ENCODE measurements around the gene PLEKHM3.
"Not testable (repeated sequence)": the region's sequence is repeated elsewhere in the genome, so short reads cannot be mapped to it uniquely, and the experiment has no call there.

The PLEKHM3 gene

GRCh38 chr2:207914716-207915115 is 110.6 kb downstream of the PLEKHM3 start:
- no peak for DNase-seq (ENCODE audit: low read depth)
- TF ChIP-seq, protein P1, sequence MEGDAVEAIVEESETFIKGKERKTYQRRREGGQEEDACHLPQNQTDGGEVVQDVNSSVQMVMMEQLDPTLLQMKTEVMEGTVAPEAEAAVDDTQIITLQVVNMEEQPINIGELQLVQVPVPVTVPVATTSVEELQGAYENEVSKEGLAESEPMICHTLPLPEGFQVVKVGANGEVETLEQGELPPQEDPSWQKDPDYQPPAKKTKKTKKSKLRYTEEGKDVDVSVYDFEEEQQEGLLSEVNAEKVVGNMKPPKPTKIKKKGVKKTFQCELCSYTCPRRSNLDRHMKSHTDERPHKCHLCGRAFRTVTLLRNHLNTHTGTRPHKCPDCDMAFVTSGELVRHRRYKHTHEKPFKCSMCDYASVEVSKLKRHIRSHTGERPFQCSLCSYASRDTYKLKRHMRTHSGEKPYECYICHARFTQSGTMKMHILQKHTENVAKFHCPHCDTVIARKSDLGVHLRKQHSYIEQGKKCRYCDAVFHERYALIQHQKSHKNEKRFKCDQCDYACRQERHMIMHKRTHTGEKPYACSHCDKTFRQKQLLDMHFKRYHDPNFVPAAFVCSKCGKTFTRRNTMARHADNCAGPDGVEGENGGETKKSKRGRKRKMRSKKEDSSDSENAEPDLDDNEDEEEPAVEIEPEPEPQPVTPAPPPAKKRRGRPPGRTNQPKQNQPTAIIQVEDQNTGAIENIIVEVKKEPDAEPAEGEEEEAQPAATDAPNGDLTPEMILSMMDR (IDR thresholded peaks at IDR 0.05; ENCODE audit: low read depth, low read length, missing control alignments), result no peak
- no peak overlapping the region for H3K4me3 ChIP-seq (ENCODE audit: low read depth, low read length)

- no peak overlapping the region for H3K4me3 ChIP-seq (ENCODE audit: low read depth, low read length)
- DNase-seq (ENCODE audit: low read depth), result no peak
Observed at GRCh38 chr2:207913772-207914358, 111.5 kb downstream of the PLEKHM3 start.

DNA sequence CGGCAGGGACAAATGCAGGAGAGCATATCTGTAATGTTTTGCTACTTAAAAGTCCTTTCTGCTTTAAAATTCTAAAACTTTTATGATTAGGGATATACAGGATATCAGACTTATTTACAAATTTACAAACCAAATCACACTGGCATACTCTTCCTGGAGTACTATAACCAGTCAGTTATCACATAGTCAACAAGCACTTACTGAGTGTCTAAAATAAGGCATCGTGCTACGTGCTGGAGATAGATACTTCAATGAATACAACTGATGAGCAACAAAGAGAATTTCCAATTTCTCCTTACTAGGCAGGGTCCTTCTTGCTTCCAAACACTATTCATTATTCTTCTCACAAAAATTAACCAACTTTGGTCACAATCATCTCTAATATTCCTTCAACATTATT is 113.5 kb downstream of the PLEKHM3 start:
- no peak overlapping the region for H3K4me3 ChIP-seq (ENCODE audit: low read depth, low read length)
- TF ChIP-seq, protein P1 (IDR thresholded peaks at IDR 0.05; ENCODE audit: low read depth, low read length, missing control alignments), result no peak
- DNase-seq (ENCODE audit: low read depth), result no peak

More at GRCh38 chr2:207913772-207914358, 111.5 kb downstream of the PLEKHM3 start:
- TF ChIP-seq, protein P1 (IDR thresholded peaks at IDR 0.05; ENCODE audit: low read depth, low read length, missing control alignments), result no peak

DNA sequence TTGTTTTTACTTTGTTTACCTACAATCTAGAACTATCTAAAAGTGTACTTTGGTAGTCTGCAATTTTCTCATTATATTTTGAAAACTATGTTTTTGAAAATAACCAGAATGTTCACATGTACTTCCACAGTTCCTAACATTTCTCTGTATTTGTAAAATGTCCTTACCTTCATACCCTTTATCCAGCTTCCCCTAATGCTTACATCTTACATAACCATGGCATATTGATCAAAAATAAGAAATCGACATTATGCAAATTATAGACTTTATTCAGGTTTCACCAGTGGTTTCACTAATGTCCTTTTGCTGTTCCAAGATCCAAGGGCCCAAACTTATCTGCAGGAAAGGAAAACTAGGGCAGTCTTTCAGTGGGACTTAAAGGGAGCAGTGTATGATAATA is 114.1 kb downstream of the PLEKHM3 start:
- TF ChIP-seq, protein P1 (IDR thresholded peaks at IDR 0.05; ENCODE audit: low read depth, low read length, missing control alignments), result no peak

DNA sequence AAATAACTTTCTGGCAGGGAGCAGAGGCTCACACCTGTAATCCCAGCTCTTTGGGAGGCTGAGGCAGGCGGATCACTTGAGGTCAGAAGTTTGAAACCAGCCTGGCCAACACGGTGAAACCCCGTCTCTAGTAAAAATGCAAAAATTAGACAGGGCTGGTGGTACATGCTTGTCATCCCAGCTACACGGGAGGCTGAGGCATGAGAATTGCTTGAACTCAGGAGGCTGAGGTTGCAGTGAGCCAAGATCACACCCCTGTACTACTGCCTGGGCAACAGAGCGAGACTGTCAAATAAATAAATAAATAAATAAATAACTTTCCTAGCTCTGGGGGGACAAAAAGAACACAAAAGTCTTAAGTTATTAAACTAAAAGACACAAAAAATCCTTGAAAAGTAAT is 118.8 kb downstream of the PLEKHM3 start:
- H3K4me3 ChIP-seq (ENCODE audit: low read depth, low read length); DNase-seq (ENCODE audit: low read depth): not testable (repeated sequence)

More for the DNA sequence above, 114.1 kb downstream of the PLEKHM3 start:
- DNase-seq (ENCODE audit: low read depth), result no peak
- H3K4me3 ChIP-seq (ENCODE audit: low read depth, low read length), result no peak overlapping the region

DNA sequence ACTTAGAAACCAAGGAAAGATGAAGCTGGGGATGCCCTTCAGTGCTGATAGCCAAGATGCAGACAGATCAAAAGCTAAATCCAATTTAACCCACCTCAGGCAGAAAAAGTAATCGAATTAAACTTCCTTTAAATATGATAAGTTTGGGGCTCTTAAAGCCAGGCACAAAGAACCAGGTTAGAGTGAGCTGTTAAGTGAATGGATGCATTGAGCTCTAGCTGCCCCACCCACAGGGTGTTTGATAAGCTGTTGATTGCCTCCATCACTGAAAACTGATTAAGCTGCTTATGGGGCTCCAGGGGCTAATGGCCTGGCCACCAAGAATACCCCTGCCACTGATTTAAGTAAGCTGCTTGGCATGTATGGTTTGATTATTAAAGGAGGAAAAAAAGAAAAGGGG is 119.8 kb downstream of the PLEKHM3 start:
- TF ChIP-seq, protein P1 (IDR thresholded peaks at IDR 0.05; ENCODE audit: low read depth, low read length, missing control alignments), result no peak
- H3K4me3 ChIP-seq (ENCODE audit: low read depth, low read length), result no peak overlapping the region
- DNase-seq (ENCODE audit: low read depth), result no peak

DNA sequence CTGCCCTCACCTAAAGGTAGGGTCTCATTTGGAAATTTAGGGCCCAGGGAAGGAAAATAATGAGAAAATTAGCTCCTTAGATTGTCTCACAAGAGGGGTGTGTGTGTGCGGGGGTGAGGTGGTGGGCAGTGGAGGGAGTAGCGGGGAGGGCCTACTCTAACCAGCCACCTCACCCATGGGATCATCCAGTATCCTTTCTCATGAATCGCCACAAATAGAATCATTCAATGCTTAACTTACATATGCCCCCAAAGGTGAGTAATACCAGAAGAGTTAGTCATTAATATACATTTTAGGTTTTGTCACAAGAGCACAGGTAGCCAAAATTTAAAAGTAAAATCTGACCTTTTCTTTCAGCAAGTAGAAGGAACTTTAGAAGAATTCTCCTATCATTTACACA is 122.1 kb downstream of the PLEKHM3 start:
- H3K4me3 ChIP-seq (ENCODE audit: low read depth, low read length), result no peak overlapping the region
- TF ChIP-seq, protein P1 (IDR thresholded peaks at IDR 0.05; ENCODE audit: low read depth, low read length, missing control alignments), result no peak
- no peak for DNase-seq (ENCODE audit: low read depth)
